GM06990 (cell line): ENCODE results near the gene ZCCHC24.

Source experiments
- DNase-seq: peaks from one replicate; pipeline ENCODE4 v3.0.0-alpha.2; 2011; ENCODE audit not compliant: insufficient read length; ENCODE audit errors: extremely low read depth
- H3K27me3 ChIP-seq: replicated peaks from 2 replicates; pipeline ENCODE4 v1.6.0; 2011; ENCODE audit warnings: low read length; ENCODE audit not compliant: control insufficient read depth, insufficient read depth
- H3K36me3 ChIP-seq: 2 replicates; pipeline ENCODE4 v1.5.1; 2011; ENCODE audit warnings: low read length; ENCODE audit not compliant: control insufficient read depth, insufficient read depth
- H3K4me3 ChIP-seq: replicated peaks from 2 replicates; pipeline ENCODE4 v1.5.1; 2011; ENCODE audit warnings: low read depth, mild to moderate bottlenecking, control low read depth, low read length
- TF ChIP-seq, protein P1 (sequence below): IDR thresholded peaks from 2 replicates; pipeline ENCODE4 v1.5.1; 2011; ENCODE audit warnings: low read length, control low read depth, mild to moderate bottlenecking, inconsistent platforms; ENCODE audit not compliant: insufficient read depth, poor library complexity, severe bottlenecking

Gene ZCCHC24

DNA sequence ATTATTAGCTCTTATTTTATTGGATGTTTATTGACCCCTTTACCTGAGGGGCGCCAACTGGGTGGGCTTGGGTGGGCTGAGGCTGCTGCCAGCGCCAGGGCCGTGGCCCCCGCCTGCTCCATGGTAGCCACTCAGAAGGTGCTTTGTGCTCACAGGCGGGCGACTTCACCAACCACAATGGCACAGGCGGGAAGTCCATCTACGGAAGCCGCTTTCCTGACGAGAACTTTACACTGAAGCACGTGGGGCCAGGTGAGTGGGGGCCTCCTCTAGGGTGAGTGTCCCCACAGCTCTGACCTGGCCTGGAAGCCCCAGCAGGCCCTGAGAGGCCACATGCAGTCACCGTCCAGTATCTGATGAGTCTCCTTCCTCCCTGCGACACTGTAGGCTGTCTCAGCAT, 94.1 kb downstream of the ZCCHC24 start:
- Histone ChIP-seq H3K36me3 (peaks cover 49% of the 10 kb centered on the region), H3K27me3 (no peaks in the 10 kb centered on the region), H3K4me3 (no peak overlapping the region)
- no peak for DNase-seq
- TF ChIP-seq, protein P1, sequence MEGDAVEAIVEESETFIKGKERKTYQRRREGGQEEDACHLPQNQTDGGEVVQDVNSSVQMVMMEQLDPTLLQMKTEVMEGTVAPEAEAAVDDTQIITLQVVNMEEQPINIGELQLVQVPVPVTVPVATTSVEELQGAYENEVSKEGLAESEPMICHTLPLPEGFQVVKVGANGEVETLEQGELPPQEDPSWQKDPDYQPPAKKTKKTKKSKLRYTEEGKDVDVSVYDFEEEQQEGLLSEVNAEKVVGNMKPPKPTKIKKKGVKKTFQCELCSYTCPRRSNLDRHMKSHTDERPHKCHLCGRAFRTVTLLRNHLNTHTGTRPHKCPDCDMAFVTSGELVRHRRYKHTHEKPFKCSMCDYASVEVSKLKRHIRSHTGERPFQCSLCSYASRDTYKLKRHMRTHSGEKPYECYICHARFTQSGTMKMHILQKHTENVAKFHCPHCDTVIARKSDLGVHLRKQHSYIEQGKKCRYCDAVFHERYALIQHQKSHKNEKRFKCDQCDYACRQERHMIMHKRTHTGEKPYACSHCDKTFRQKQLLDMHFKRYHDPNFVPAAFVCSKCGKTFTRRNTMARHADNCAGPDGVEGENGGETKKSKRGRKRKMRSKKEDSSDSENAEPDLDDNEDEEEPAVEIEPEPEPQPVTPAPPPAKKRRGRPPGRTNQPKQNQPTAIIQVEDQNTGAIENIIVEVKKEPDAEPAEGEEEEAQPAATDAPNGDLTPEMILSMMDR: no peak

DNA sequence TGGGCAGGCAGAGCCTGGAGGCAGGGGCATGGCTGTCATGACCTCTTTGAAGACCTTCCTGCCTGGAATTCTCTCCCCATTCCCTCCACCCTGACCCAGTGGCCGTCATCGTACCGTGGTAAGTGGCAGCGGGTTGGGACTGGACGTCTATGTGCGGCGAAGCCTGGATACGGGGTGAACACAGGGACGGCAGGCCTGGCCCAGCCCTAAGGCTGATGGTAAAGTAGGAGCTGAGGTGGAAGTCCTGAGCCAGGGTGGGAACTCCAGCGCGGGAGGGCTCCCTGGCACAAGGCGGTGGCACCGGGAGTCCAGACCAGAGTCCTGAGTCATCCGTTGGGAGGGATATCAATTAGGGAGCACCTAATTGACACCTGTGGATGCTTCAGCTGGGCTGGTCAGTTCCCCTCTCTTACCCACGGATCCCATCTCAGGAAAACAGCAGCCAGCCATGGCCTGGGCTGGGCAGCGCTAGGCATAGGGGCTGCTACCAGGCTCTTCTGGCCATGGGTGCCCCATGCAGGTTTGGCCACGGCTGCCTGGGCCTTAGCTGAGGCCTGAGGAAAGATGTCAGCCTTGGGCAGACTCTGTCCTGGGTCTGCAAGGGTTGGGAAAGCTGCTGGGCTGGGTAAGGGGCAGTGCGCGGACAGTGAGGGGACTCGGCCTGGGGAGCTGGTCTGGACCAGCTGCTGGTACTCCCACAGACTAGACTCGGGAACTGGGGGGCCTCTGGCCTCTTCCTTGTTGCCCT, 94.8 kb downstream of the ZCCHC24 start:
- Histone ChIP-seq H3K4me3 (no peak overlapping the region), H3K27me3 (no peaks in the 10 kb centered on the region), H3K36me3 (peaks cover 49% of the 10 kb centered on the region)
- DNase-seq: no peak
- TF ChIP-seq, protein P1: no peak

DNA sequence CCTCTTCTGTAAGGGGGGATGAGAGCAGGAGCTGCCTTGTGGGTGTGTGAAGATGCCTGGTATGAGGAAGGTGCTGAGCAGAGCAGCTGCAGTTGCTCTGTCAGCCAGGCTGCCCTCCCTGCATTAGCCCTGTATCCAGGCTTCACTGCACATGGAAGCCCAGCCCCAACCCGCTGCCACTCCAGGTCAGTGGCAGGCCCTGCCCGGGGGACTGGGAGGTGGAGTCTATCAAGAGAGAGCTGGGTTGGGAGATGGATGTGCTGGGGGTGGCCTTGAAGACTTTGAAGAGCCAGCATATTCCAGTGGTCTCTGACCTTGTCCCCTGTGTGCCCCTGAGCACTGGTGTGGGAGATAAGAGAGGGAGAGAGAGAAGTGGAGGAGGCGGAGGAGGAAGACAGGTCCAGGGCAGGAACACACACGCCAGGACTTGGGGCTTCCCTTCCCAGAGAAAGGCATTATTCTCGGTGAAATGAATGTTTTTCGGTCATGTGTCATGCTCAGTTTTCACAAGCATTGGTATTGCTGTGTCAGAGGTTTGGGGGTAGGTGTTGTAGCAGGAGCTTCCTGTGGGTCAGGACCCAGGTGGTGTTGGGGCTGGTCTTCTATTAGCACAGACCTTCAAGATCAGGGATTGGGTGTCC, 95.5 kb downstream of the ZCCHC24 start:
- DNase-seq: no peak

DNA sequence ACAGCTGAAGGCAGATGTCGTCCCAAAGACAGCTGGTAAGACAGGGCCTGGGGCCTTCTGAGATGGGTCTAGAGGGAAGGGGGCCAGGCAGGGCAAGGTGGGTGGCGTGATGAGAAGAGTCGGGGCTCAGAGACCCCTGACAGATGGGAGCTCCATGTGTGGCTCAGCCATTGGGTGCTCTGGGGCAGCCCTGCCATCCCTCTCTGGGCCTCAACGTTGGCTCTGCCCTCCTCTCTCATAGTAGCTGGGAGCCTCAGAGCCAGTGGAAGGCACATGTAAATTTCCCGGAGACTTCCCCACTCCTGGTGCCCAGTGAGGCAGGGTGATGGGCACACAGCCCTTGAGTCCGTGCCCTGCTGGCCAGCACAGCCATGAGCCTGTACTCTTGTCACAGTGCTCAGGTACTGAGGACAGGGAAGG, 96.3 kb downstream of the ZCCHC24 start:
- Histone ChIP-seq H3K4me3 (peak overlapping the region; percentile 81), H3K36me3 (peaks cover 42% of the 10 kb centered on the region), H3K27me3 (no peaks in the 10 kb centered on the region)
- DNase-seq: no peak
- TF ChIP-seq, protein P1: no peak

More for the DNA sequence above, 95.5 kb downstream of the ZCCHC24 start:
- TF ChIP-seq, protein P1: no peak
- H3K27me3 ChIP-seq: no peaks in the 10 kb centered on the region
- peaks cover 48% of the 10 kb centered on the region for H3K36me3 ChIP-seq
- H3K4me3 ChIP-seq: no peak overlapping the region

DNA sequence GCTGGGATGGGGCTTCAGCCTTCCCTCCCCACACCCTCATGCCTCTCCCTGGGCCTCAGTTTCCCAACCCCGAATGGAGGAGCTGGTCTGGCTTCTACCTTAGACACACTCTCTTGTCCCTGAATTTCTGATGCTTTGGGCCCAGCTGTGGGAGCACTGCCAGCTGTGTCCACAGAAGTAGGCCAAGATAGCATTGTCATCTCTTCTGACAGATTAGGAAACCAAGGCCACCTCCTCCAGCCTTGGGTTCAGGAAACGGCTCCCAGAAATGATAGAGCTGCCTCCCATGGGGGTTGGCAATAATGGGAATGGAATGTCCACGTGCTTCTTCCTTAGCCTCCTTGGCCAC, 96.8 kb downstream of the ZCCHC24 start:
- H3K36me3 ChIP-seq: peaks cover 38% of the 10 kb centered on the region
- TF ChIP-seq, protein P1: no peak
- H3K27me3 ChIP-seq: no peaks in the 10 kb centered on the region
- no peak for DNase-seq
- peak overlapping the region; percentile 81 for H3K4me3 ChIP-seq
